ENCODE data around the gene B3GLCT. TPM values are rescaled to one million over a fixed set of nuclear protein-coding genes. Genes with fewer than 3 reads are reported as not detected.

B3GLCT gene
- total and polyA plus RNA-seq, 2 experiments from 2014 or later: 14.9 to 18.3 TPM

GRCh38 chr13:31159306-31159705 lies 40.5 kb upstream of the B3GLCT start:
- peaks cover 22% of the 10 kb centered on the region for H3K36me3 ChIP-seq (ENCODE audit: low read depth)
- TF ChIP-seq EZH2 (IDR thresholded peaks at IDR 0.05; ENCODE audit: insufficient read depth, poor library complexity, severe bottlenecking) (no peak), EZH2phosphoT487 (IDR thresholded peaks at IDR 0.05; ENCODE audit: insufficient read depth, low read depth) (no peak)
- peak; percentile 25 for DNase-seq
- H3K4me1 ChIP-seq (ENCODE audit: insufficient read depth): peaks cover 21% of the 10 kb centered on the region
- peak overlapping the region; percentile 91; the same call in 1 of the 2 replicates for H3K9ac ChIP-seq
- H3K27me3 ChIP-seq (replicated peaks; ENCODE audit: insufficient read depth): no peaks in the 10 kb centered on the region
- H3F3A ChIP-seq (ENCODE audit: insufficient read depth): peaks cover 27% of the 10 kb centered on the region
- H3K9me2 ChIP-seq (ENCODE audit: insufficient read depth): no peaks in the 10 kb centered on the region
- H3K27ac ChIP-seq: peak overlapping the region; percentile 78; the same call in 1 of the 2 replicates
- no peaks in the 10 kb centered on the region for H3K9me3 ChIP-seq (ENCODE audit: low read depth)
- in situ Hi-C loops (cut with MboI): no loop called here
- H4K20me1 ChIP-seq (ENCODE audit: insufficient read depth): peaks cover 5% of the 10 kb centered on the region; the same call in 1 of the 2 replicates
- H3K79me2 ChIP-seq (ENCODE audit: insufficient read depth): peaks cover 65% of the 10 kb centered on the region
- 75 to 76% methylated on average over 4 of the region's 4 CpGs for WGBS, 2 experiments (ENCODE audit: low coverage in 1 of 2, low lambda C conversion rate in 2 of 2, missing lambda C conversion rate in 2 of 2)
- H2AFZ ChIP-seq: no peak overlapping the region
- H3K4me2 ChIP-seq (ENCODE audit: unreplicated experiment): peak overlapping the region; percentile 97
- H3K4me3 ChIP-seq: peak overlapping the region; percentile 97

GRCh38 chr13:31160857-31161556 lies 38.8 kb upstream of the B3GLCT start:
- Histone ChIP-seq H3K27me3 (replicated peaks; ENCODE audit: insufficient read depth) (no peaks in the 10 kb centered on the region), H3K36me3 (ENCODE audit: low read depth) (peaks cover 9% of the 10 kb centered on the region), H4K20me1 (ENCODE audit: insufficient read depth) (peaks cover 5% of the 10 kb centered on the region; the same call in 1 of the 2 replicates), H3K9ac (peak overlapping the region; percentile 91), H3K4me1 (ENCODE audit: insufficient read depth) (peaks cover 21% of the 10 kb centered on the region), H3K9me2 (ENCODE audit: insufficient read depth) (no peaks in the 10 kb centered on the region), H3K4me2 (ENCODE audit: unreplicated experiment) (peak overlapping the region; percentile 97), H3K9me3 (ENCODE audit: low read depth) (no peaks in the 10 kb centered on the region), H3K4me3 (peak overlapping the region; percentile 97), H3K79me2 (ENCODE audit: insufficient read depth) (peaks cover 48% of the 10 kb centered on the region), H3F3A (ENCODE audit: insufficient read depth) (peaks cover 27% of the 10 kb centered on the region), H2AFZ (peak overlapping the region; percentile 95), H3K27ac (peak overlapping the region; percentile 78)
- peak; percentile 89 for DNase-seq
- in situ Hi-C loops (cut with MboI): no loop called here
- TF ChIP-seq EZH2phosphoT487 (IDR thresholded peaks at IDR 0.05; ENCODE audit: insufficient read depth, low read depth): no peak
- TF ChIP-seq EZH2 (IDR thresholded peaks at IDR 0.05; ENCODE audit: insufficient read depth, poor library complexity, severe bottlenecking): no peak
- 1% methylated on average over 49 to 50 of the region's 51 CpGs for WGBS, 2 experiments (ENCODE audit: low coverage in 1 of 2, low lambda C conversion rate in 2 of 2, missing lambda C conversion rate in 2 of 2)

- Histone ChIP-seq H3K27ac (peak within 1 kb of the TSS; percentile 90), H3K36me3 (ENCODE audit: low read depth) (peaks cover 9% of the 10 kb centered on the region), H3K9me3 (ENCODE audit: low read depth) (no peaks in the 10 kb centered on the region), H3K79me2 (ENCODE audit: insufficient read depth) (peaks cover 41% of the 10 kb centered on the region), H3K9ac (peak within 1 kb of the TSS; percentile 91), H3K4me3 (peak within 1 kb of the TSS; percentile 97), H3K27me3 (replicated peaks; ENCODE audit: insufficient read depth) (no peaks in the 10 kb centered on the region), H3K4me1 (ENCODE audit: insufficient read depth) (peaks cover 21% of the 10 kb centered on the region), H4K20me1 (ENCODE audit: insufficient read depth) (peaks cover 5% of the 10 kb centered on the region; the same call in 1 of the 2 replicates), H3F3A (ENCODE audit: insufficient read depth) (peaks cover 27% of the 10 kb centered on the region), H3K9me2 (ENCODE audit: insufficient read depth) (no peaks in the 10 kb centered on the region), H2AFZ (peak within 1 kb of the TSS; percentile 95), H3K4me2 (ENCODE audit: unreplicated experiment) (peak within 1 kb of the TSS; percentile 97)
- peak; percentile 99 for DNase-seq
- no peak for TF ChIP-seq EZH2phosphoT487 (IDR thresholded peaks at IDR 0.05; ENCODE audit: insufficient read depth, low read depth)
- TF ChIP-seq EZH2 (IDR thresholded peaks at IDR 0.05; ENCODE audit: insufficient read depth, poor library complexity, severe bottlenecking): no peak
- whole genome bisulfite sequencing, 2 experiments (ENCODE audit: low coverage in 1 of 2, low lambda C conversion rate in 2 of 2, missing lambda C conversion rate in 2 of 2): 1% methylated on average over 53 of the region's 54 CpGs
- in situ Hi-C loops (cut with MboI): no loop called here
Observed at GRCh38 chr13:31161557-31162150, 38.1 kb upstream of the B3GLCT start, which contains the start of gene HSPH1. HSPH1 (minus strand) TSS chr13:31161904; CDS start chr13:31161582, 322 bp downstream.

DNA sequence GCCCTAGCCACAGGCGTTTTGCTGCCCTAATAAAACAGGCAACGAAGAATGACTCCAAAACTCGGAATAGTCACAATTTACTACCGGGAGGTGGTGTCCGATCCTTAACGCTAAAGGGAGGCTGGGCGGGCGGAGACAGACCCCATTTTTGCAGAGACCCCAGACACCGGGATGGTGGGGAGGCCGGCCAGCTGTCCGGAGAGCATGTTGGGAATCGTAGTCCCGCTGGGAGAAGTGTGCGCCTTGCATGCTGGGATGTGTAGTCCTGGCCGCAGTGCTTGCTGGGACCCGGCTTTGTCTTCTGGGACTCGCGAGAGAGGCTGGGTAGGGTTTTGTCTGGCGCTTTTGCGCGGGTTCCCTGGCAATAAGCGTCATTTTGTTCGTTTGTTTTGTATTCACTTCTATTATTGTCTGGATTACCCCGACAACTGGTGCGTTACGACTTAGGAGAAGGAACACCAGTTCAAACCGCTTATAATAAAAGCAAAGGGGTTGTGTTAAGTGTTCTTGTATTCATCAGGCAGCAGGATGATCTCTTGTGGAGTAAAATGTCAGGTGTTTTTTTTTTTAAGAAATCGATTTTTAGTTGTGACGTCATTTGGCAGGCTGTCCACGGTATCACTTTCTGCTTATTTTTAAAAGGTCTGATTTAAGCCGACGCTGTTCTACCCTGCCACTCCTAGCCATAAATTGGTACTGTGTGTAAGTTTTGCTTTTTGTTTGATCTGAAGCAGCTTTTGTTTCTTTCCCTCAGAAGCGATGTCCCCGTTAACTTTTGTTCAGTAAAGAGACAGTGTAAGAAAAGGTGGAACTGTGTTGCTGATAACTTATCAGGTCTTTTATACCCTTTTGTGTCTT lies 37.4 kb upstream of the B3GLCT start:
- in situ Hi-C loops (cut with MboI): no loop called here
- WGBS, 2 experiments (ENCODE audit: low coverage in 1 of 2, low lambda C conversion rate in 2 of 2, missing lambda C conversion rate in 2 of 2): 1% methylated on average over 34 of the region's 34 CpGs
- Histone ChIP-seq H3K9me3 (ENCODE audit: low read depth) (no peaks in the 10 kb centered on the region), H3K9ac (peak overlapping the region; percentile 91), H4K20me1 (ENCODE audit: insufficient read depth) (peaks cover 5% of the 10 kb centered on the region; the same call in 1 of the 2 replicates), H3K36me3 (ENCODE audit: low read depth) (peaks cover 3% of the 10 kb centered on the region; the same call in 1 of the 2 replicates), H3K79me2 (ENCODE audit: insufficient read depth) (peaks cover 34% of the 10 kb centered on the region), H3K27me3 (replicated peaks; ENCODE audit: insufficient read depth) (no peaks in the 10 kb centered on the region), H3K4me2 (ENCODE audit: unreplicated experiment) (peak overlapping the region; percentile 96), H3F3A (ENCODE audit: insufficient read depth) (peaks cover 27% of the 10 kb centered on the region), H2AFZ (peak overlapping the region; percentile 95), H3K27ac (peak overlapping the region; percentile 90), H3K9me2 (ENCODE audit: insufficient read depth) (no peaks in the 10 kb centered on the region), H3K4me3 (peak overlapping the region; percentile 97), H3K4me1 (ENCODE audit: insufficient read depth) (peaks cover 21% of the 10 kb centered on the region)
- TF ChIP-seq EZH2phosphoT487 (IDR thresholded peaks at IDR 0.05; ENCODE audit: insufficient read depth, low read depth): no peak
- no peak for TF ChIP-seq EZH2 (IDR thresholded peaks at IDR 0.05; ENCODE audit: insufficient read depth, poor library complexity, severe bottlenecking)
- peak; percentile 99 for DNase-seq

Measured in GM23248 (cell line).